ENCODE data around the gene SUMF2.
"Not testable (repeated sequence)": the region's sequence is repeated elsewhere in the genome, so short reads cannot be mapped to it uniquely, and the experiment has no call there.

Gene SUMF2

DNA sequence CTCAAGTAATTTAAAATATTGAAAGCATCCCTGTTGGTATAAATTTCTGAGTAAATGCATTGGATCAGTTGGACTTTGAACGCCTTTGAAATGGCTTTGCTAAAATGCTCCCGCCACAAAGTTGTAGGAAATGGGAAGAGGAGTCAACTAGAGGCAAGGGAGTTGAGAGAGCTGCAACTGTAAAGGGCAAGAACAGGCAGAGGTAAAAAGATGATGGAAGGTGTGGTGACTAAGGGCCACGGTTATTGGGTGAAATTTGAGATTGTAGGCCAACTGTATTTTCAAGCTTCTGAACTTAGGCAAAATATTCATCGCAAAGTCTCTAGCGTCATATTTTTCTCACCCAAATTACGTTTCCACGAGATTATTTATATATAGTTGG is 595 bp upstream of the SUMF2 start:
- no peak for DNase-seq (ENCODE audit: low read depth)

DNA sequence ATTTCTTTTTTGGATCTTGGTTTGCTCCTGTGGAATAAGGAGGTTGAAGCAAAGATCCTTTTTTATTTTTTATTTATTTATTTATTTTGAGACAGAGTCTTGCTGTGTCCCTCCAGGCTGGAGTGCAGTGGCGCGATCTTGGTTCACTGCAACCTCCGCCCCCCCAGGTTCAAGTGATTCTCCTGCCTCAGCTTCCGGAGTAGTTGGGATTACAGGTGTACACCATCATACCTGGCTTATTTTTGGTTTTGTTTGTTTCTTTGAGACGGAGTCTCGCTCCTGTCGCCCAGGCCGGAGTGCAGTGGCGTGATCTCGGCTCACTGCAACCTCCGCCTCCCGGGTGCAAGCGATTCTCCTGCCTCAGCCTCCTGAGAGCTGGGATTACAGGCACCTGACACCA is 2.3 kb downstream of the SUMF2 start:
- not testable (repeated sequence) for DNase-seq (ENCODE audit: low read depth)

DNA sequence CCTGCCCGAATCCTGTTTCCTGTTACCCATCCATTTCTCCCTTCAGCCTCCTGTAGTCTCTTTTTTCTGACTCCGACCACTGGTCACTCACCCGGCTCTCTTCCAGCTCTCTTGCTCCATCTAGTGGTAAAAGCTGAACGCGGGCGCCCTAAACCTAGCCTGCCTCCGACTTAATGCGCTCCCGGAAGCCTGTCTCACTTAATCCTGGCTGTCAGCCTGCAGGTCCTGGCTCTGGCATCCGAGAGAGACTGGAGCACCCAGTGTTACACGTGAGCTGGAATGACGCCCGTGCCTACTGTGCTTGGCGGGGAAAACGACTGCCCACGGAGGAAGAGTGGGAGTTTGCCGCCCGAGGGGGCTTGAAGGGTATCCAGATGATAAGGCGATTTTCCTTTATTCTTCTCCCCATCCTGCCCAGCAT is 10.3 kb downstream of the SUMF2 start:
- peak; percentile 31 for DNase-seq (ENCODE audit: low read depth)

DNA sequence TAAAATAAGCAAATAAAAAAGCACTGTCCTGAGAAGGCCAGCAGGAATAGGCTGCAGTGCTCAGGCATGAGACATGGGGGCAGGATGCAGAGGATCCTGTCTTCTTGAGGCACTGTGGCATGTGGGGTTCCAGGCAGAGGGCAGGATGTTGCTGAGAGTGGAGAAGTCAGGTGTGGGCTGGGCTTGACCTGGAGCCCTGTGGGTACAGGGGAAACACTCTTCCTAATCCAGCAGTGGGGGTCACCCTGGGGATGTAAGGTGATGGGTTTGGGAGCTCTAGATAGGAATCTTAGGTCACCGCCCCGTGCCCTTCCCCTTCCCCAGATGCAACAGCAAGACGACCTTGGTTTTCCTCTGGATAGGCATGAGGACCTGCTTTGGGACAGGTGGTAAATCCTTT is 13.6 kb downstream of the SUMF2 start:
- DNase-seq (ENCODE audit: low read depth) = no peak

DNA sequence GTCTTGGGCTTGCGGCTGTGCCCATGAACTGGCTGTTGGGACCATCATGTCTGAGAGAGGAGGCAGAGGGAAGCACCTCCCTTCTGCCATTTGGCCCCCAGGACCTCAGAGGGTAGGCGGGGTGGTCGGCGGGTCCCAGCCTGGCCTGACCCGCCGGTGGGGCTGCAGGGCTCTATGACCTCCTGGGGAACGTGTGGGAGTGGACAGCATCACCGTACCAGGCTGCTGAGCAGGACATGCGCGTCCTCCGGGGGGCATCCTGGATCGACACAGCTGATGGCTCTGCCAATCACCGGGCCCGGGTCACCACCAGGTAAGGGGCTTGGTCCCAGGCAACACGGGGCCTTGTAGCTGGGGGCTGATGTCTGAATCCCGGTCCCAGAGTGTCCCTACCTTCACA is 14.1 kb downstream of the SUMF2 start:
- DNase-seq (ENCODE audit: low read depth) = no peak

DNA sequence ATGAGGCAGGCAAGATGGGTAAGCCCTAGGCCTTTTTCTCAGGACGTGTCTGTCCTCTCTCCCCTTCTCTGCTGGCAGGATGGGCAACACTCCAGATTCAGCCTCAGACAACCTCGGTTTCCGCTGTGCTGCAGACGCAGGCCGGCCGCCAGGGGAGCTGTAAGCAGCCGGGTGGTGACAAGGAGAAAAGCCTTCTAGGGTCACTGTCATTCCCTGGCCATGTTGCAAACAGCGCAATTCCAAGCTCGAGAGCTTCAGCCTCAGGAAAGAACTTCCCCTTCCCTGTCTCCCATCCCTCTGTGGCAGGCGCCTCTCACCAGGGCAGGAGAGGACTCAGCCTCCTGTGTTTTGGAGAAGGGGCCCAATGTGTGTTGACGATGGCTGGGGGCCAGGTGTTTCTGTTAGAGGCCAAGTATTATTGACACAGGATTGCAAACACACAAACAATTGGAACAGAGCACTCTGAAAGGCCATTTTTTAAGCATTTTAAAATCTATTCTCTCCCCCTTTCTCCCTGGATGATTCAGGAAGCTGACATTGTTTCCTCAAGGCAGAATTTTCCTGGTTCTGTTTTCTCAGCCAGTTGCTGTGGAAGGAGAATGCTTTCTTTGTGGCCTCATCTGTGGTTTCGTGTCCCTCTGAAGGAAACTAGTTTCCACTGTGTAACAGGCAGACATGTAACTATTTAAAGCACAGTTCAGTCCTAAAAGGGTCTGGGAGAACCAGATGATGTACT is 15.5 kb downstream of the SUMF2 start:
- no peak for DNase-seq (ENCODE audit: low read depth)

DNA sequence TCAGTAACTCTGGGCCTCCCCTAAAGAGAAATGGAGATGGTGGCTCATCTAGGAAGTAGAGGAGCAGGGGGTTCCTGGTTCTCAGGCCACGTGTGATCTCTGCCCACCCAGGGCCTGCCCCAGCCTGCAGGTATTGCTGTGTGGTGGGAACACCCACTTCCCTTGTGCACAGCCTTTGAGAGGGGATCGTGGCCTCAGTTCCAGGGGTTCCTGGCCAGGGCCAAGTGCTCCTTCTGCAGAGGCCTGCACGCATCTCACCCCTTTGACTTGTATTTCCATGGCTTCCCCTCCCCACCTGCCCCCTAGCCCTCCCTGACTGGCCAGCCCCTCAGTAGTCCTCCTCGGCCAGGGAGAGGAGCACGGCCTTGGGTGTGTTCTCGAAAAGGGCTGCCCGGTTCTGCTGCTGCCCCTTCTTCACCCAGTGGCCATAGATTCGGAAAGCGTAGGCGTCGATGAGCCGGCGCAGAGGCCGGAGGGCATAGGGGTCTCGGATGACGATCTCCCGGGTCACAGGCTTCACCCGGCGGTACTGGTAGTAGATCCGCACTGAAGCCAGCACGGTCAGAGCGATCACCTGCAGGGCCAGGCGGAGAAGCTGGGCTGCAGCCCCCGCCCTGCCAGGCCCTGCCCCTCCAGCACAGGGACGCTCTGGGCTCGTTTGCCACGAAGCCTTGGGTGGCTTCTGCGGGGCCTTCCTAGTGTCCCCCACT is 16.8 kb downstream of the SUMF2 start:
- not testable (repeated sequence) for DNase-seq (ENCODE audit: low read depth)

DNA sequence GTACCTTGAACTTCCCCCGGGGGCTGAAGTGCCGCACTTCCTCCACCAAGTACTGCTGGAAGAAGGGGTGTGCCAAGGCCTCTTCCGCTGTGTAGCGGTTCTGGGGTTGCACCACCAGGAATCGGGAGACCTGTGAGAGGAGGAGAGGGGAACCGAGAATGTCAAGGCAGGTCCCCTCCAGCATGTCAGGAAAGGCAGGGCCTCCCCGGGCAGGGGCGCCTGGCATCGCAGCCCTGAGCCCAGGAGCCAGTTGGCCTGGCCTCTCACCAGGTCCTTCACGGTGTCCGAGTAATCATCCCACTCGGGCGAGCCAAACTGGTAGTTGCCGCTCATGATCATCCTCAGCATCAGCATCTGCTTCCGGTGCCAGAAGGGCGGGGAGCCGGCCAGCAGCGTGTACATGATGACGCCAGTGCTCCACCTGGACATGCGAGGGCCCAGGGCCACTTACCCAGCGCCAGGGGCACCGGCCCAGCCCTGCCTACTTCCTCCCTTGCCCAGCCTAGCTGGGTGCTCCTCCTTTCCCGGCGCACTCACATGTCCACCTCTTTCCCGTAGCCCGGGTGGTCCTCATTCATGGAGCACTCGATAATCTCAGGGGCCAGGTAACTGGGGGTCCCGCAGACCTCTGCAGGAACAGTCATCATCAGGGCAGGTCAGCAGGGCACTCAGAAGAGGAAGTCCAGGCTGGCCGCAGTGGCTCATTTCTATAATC is 17.7 kb downstream of the SUMF2 start:
- DNase-seq (ENCODE audit: low read depth) = no peak

DNA sequence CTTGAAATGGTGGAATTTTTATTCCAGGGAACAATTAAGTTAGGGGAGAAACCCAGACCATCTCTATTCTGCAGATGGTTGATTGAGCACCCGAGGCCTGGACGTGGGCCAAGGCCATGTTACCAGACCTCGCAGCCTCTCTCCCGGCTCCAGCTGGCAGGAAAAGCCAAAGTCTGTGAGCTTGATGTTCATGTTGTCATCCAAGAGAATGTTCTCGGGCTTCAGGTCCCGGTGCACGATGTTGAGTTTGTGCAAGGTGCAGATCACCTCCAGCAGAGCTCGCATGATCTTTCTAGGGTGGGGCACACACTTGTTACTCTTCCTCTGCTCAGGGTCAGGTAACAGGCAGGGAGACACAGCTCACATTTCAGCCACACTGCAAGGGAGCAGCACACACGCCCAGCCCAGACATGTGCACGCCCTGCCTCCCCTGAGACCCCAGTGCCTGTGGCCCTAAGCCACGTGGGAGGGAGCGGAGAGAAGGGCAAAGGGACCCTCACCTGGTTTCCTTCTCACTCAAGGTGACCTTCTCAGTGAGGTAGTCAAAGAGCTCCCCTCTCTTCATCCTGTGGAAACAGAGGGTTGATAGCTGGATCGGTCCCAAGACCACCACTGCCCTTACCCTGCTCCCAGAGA is 19.2 kb downstream of the SUMF2 start:
- no peak for DNase-seq (ENCODE audit: low read depth)

DNA sequence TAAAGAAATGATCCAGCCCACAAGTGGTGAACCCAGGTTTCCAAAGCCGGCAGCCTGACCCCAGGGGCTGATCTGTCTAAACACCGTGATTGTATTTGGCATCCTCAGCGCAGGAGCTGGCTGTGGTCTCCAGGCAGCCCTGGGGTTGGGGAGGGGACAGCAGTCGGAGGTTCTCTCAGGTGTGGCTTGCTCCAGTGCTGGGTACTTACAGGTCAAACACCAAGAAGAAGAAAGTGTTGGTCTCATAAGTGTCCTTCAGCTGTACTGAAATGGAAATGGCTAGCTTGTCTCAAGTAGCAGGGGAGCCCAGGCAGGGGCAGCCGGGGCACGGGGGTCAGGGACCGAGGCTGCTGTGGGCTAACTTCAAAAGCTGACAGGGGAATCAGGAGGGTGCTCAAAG is 22.7 kb downstream of the SUMF2 start:
- no peak for DNase-seq (ENCODE audit: low read depth)

DNA sequence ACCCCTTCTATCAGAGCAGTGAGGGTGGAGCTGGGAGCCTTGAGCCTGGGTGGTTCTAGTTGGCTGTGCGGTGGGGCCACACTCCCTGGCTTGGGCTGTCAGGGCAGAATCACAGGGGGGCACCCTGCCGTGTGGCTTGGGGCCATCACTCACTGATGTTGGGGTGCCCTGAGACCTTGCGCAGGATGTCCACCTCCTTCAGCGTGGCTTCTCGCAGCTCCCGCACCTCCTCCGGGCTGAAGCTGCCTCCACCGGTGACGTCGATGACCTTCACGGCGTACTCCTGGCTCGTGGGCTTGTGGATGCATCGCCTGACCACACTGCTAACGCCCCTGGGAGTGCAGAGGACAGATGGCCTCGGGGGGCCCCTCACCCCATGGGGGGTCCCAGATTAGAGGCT is 23.4 kb downstream of the SUMF2 start:
- DNase-seq (ENCODE audit: low read depth) = no peak

DNA sequence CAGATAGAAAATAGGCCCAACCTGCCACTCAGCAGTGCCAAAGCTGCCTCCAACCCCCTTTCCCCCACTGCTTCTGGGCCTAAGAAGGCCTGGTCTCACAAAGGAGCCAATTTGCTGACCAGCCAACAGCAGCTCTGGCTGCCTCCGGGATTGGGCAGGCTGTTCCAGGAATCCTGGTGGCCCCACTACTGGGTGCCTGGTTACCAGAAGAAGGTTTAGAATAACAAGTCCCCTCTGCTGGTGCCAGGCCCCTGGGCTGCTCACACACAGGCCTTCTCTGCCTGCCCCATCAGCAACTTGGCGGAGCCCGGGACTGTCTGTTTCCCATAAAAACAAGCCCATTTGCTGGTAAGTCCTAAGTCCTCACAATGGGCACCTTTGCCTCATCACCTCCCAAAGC is 27.5 kb downstream of the SUMF2 start:
- no peak for DNase-seq (ENCODE audit: low read depth)

DNA sequence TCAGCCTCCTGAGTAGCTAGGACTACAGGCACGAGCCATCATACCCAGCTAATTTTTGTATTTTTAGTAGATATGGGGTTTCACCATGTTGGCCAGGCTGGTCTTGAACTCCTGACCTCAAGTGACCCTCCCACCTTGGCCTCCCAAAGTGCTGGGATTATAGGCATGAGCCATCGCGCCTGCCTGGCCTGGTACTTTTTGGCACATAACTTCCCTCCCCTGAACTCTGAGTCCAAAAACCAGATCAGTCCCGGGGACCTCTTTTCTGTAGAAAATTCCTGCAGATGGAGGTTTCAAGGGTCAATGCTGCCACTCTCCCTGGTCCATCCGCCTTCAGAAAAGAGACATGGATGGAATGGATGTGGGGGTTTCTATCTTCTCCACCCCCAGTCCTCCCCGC is 28.3 kb downstream of the SUMF2 start:
- DNase-seq (ENCODE audit: low read depth) = not testable (repeated sequence)

DNA sequence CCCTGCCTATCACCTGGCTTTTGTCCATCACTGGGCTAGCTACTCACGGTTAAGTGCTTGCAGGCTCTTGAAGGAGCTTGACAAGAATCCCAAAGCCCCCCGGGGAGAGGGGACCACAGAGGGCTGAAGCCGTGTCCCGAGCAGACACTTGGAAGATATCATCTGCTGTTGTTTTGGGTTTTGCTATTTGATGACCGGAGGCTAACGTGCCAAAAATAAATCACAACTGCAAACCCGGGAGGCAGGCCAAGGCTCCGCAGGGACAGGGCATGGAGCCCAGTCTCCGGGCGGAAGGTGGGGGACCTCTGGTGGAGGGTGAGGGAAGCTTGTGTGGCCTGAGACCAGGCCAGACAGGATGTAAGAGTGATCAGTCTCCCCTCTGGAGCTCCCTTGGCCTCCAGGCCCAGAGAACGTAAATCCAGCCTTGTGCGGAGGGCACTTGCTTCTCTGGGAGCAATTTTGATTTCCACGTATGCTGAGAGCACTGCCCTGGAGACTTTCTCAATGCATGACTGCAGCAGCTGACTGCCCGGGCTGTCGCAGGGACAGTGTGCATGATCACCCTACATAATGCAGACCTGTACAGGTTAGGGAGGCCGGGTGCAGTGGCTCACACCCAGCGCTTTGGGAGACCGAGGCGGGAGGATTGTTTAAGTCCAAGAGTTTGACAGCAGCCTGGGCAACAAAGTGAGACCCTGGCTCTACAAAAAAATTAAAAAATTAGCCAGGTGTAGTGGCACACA is 28.9 kb downstream of the SUMF2 start, which contains the start of gene PHKG1:
PHKG1 (minus strand) TSS at position 164 of the 743 bp plus-strand sequence. CDS start 4,011 bp downstream, outside the sequence.
- DNase-seq (ENCODE audit: low read depth) = no peak

DNA sequence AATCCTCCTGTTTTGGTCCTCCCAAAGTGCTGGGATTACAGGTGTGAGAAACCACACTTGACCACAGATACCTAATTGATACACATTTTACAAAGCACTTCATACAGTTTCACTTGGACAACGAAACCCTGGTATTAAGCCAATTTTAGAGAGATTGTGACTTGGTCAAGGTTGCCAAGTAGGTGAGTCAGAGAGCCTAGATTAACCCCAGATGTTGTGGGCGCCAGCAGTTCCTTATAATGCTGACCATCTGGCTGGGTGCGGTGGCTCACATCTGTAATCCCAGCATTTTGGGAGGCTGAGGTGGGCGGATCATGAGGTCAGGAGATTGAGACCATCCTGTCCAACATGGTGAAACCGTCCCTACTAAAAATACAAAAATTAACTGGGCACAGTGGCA is 33.6 kb downstream of the SUMF2 start:
- DNase-seq (ENCODE audit: low read depth) = no peak

DNA sequence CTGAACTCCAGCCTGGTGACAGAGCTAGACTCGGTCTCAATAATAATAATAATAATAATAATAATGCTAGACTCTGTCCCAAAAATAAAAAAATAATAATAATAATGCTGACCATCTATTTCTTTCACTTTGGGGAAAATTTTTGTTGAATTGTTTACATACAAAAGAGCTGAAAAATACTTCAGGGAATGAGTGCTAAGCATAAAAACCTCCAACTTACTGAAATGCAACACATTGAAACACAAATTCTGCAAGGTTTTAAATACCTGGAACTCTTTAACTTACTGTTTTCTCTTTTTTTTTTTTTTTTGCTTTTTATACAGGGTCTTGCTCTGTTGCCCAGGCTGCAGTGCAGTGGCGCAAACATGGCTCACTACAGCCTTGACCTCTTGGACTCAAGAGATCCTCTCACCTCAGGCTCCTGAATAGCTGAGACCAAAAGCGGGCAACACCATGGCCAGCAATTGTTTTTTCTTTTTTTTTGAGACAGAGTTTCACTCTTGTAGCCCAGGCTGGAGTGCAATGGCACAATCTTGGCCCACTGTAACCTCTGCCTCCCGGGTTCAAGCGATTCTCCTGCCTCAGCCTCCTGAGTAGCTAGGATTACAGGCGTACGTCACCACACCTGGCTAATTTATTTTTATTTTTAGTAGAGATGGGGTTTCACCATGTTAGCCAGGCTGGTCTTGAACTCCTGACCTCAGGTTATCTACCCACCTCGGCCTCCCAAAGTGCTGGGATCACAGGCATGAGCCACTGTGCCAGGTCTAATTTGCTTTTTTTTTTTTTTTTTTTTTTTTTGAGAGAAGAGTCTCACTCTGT is 34.3 kb downstream of the SUMF2 start:
- not testable (repeated sequence) for DNase-seq (ENCODE audit: low read depth)

DNA sequence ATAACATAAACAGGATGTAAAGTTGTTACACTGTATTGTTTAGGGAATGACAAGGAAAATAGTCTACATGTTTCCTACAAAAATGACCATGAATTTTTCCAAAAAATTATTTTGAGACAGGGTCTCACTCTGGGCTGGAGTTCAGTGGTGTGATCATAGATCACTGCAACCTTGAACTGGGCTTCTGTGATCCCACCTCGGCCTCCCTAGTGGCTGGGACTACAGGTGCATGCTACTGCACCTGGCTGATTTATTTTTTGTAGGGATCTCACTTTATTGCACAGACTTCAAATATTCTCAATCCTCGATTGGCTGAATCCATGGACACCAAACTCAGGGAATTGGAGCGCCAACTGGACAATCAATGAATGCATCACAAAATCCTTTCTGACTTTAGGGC is 35.6 kb downstream of the SUMF2 start:
- no peak for DNase-seq (ENCODE audit: low read depth)

DNA sequence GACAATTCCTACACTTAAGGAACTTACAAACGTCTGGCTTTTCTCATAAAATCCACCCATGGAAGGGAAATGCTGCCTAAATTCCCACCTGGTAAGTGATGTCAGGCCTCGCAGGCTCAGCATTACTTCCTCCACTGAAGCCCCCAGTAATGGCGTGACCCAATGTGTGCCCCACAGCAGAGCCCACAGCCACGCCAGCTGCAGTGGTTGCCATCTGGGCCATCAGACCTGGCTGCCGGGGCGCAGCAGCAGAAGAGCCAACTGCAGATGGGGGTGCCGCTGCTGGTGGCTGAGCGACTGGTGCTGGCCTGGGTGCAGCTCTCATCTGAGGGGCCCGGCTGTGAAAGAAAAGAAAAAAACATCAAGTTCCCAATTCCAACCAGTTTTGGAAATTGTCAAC is 40.1 kb downstream of the SUMF2 start:
- DNase-seq (ENCODE audit: low read depth) = not testable (repeated sequence)

DNA sequence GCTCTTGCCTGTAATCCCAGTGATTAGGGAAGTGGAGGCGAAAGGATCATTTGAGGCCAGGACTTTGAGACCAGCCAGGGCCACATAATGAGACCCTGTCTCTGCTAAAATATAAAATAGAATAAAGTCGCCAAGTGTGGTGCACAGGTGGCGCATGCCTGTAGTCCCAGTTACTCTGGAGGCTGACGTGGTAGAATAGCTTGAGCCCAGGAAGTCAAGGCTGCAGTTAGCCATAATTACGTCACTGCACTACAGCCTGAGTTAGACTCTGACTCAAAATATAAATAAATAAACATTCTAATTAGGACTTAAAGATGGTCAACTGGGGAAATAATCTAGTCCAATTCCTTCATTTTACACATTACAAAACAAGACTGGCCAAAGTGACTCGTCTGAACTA is 41.4 kb downstream of the SUMF2 start:
- peak; percentile 17 for DNase-seq (ENCODE audit: low read depth)
